Neural crest cell (in vitro differentiated cells): ENCODE results near the gene LDHD. TPM values are rescaled to one million over a fixed set of nuclear protein-coding genes. Genes with fewer than 3 reads are reported as not detected.

ENCODE experiments used
- DNase-seq: peaks from one replicate; pipeline ENCODE4 v3.0.0; 2021; ENCODE audit warnings: low read depth, mixed read lengths, low spot score
- H3K27ac Mint-ChIP-seq: one replicate; pipeline ENCODE4 v1.8.0; 2021; ENCODE audit warnings: mild to moderate bottlenecking, mixed read lengths; ENCODE audit not compliant: unreplicated experiment
- H3K27me3 Mint-ChIP-seq: 2 replicates; pipeline ENCODE4 v1.8.0; 2021; ENCODE audit warnings: low read depth, mild to moderate bottlenecking, mixed read lengths
- H3K36me3 Mint-ChIP-seq: 2 replicates; pipeline ENCODE4 v1.8.0; 2021; ENCODE audit warnings: low read depth, mild to moderate bottlenecking, mixed read lengths
- H3K4me1 Mint-ChIP-seq: 2 replicates; pipeline ENCODE4 v1.8.0; 2021; ENCODE audit warnings: mixed read lengths
- H3K4me3 Mint-ChIP-seq: one replicate; pipeline ENCODE4 v1.8.0; 2021; ENCODE audit warnings: mild to moderate bottlenecking, mixed read lengths
- H3K9me3 Mint-ChIP-seq: 2 replicates; pipeline ENCODE4 v1.8.0; 2021; ENCODE audit warnings: mixed read lengths
- CTCF ChIP-seq: fragments of 200-600 bp; sonication (generic); conservative IDR thresholded peaks from 2 replicates; pipeline ENCODE4 v1.5.0; 2021; ENCODE audit warnings: antibody characterized with exemption, mild to moderate bottlenecking
- total RNA-seq: library from RNA; stranded (reverse); gene quantifications from 2 replicates; pipeline ENCODE4 v1.2.1, GENCODE V29; 2021

Gene LDHD
- total RNA-seq, 1 donor from 2014 or later = 0.56 TPM

GRCh38 chr16:75088934-75089333 lies 27.6 kb downstream of the LDHD start:
- Mint-ChIP-seq H3K4me1 (peaks cover 19% of the 10 kb centered on the region), H3K4me3 (no peak overlapping the region), H3K27me3 (no peaks in the 10 kb centered on the region), H3K9me3 (no peaks in the 10 kb centered on the region), H3K27ac (no peak overlapping the region), H3K36me3 (peaks cover 2% of the 10 kb centered on the region)
- no peak for DNase-seq
- no peak for TF ChIP-seq CTCF

- no peak for TF ChIP-seq CTCF
- Mint-ChIP-seq H3K9me3 (no peaks in the 10 kb centered on the region), H3K36me3 (peaks cover 2% of the 10 kb centered on the region), H3K27ac (no peak overlapping the region), H3K27me3 (no peaks in the 10 kb centered on the region), H3K4me1 (peaks cover 21% of the 10 kb centered on the region), H3K4me3 (no peak overlapping the region)
- DNase-seq = no peak
Observed at GRCh38 chr16:75088216-75088615, 28.4 kb downstream of the LDHD start.

GRCh38 chr16:75087375-75087979 lies 29.1 kb downstream of the LDHD start:
- Mint-ChIP-seq H3K27ac (no peak overlapping the region), H3K4me3 (no peak overlapping the region), H3K9me3 (no peaks in the 10 kb centered on the region), H3K27me3 (no peaks in the 10 kb centered on the region), H3K36me3 (peaks cover 2% of the 10 kb centered on the region), H3K4me1 (peaks cover 21% of the 10 kb centered on the region)
- TF ChIP-seq CTCF = no peak
- no peak for DNase-seq

- Mint-ChIP-seq H3K27me3 (no peaks in the 10 kb centered on the region), H3K4me3 (no peak overlapping the region), H3K27ac (no peak overlapping the region), H3K4me1 (peaks cover 21% of the 10 kb centered on the region), H3K36me3 (peaks cover 2% of the 10 kb centered on the region), H3K9me3 (no peaks in the 10 kb centered on the region)
- no peak for DNase-seq
- no peak for TF ChIP-seq CTCF
Observed at GRCh38 chr16:75086688-75087374, 29.7 kb downstream of the LDHD start.

GRCh38 chr16:75086281-75086680 lies 30.3 kb downstream of the LDHD start:
- Mint-ChIP-seq H3K9me3 (no peaks in the 10 kb centered on the region), H3K4me1 (peaks cover 21% of the 10 kb centered on the region), H3K36me3 (peaks cover 2% of the 10 kb centered on the region), H3K27me3 (no peaks in the 10 kb centered on the region), H3K4me3 (no peak overlapping the region), H3K27ac (no peak overlapping the region)
- no peak for DNase-seq
- TF ChIP-seq CTCF = no peak
